Spinal cord (tissue), 10 donors: Measurements from ENCODE around the gene HEMGN. TPM values are rescaled to one million over a fixed set of nuclear protein-coding genes. Genes with fewer than 3 reads are reported as not detected.

Source experiments
- DNase-seq, 6 donors: peaks; one replicate each; pipeline versions ENCODE4 v3.0.0 to v3.0.0-alpha.2; 2013 to 2015; ENCODE audit warnings: low spot score in 6 of 6, low read depth in 4 of 6
- H3K27ac ChIP-seq: one replicate; pipeline ENCODE4 v1.5.1; 2013; ENCODE audit warnings: low read depth, low read length, control low read depth
- H3K27me3 ChIP-seq: one replicate; pipeline ENCODE4 v1.6.1; 2013; ENCODE audit warnings: low read length; ENCODE audit not compliant: control insufficient read depth, insufficient read depth
- H3K36me3 ChIP-seq: one replicate; pipeline ENCODE4 v1.6.1; 2013; ENCODE audit warnings: low read length; ENCODE audit not compliant: control insufficient read depth, insufficient read depth
- H3K4me1 ChIP-seq: one replicate; pipeline ENCODE4 v1.6.1; 2013; ENCODE audit warnings: low read length; ENCODE audit not compliant: control insufficient read depth, insufficient read depth
- H3K4me3 ChIP-seq: one replicate; pipeline ENCODE4 v1.5.1; 2013; ENCODE audit warnings: low read depth, low read length, control low read depth
- H3K9me3 ChIP-seq: one replicate; pipeline ENCODE4 v1.6.1; 2013; ENCODE audit warnings: low read length; ENCODE audit not compliant: control insufficient read depth, insufficient read depth
- WGBS: methylation state at CpG from one replicate; pipeline ENCODE4 v1.1.5; 2013; ENCODE audit warnings: missing lambda C conversion rate; ENCODE audit not compliant: insufficient coverage; 5-methylcytosine and 5-hydroxymethylcytosine counted together
- long read RNA-seq, 4 donors: transcript quantifications; one replicate each; lab custom pipeline, GENCODE V29; 2026
- polyA plus RNA-seq, 2 donors: library from polyadenylated mRNA; unstranded; fragments of 120-200 nt; gene quantifications; one replicate each; pipeline ENCODE4 v1.2.1, GENCODE V29; 2013; ENCODE audit not compliant: insufficient read length in 2 of 2
- total RNA-seq, 2 donors: library from RNA; depleted of rRNA in 1 of 2; stranded (reverse); fragments of 120-200 nt in 1 of 2; fragments of >200 nt in 1 of 2; gene quantifications; one replicate each; pipeline versions ENCODE4 v1.2.3 to v1.2.4, GENCODE V29; 2013 to 2014
- donor health status: healthy.

The HEMGN gene, protein sequence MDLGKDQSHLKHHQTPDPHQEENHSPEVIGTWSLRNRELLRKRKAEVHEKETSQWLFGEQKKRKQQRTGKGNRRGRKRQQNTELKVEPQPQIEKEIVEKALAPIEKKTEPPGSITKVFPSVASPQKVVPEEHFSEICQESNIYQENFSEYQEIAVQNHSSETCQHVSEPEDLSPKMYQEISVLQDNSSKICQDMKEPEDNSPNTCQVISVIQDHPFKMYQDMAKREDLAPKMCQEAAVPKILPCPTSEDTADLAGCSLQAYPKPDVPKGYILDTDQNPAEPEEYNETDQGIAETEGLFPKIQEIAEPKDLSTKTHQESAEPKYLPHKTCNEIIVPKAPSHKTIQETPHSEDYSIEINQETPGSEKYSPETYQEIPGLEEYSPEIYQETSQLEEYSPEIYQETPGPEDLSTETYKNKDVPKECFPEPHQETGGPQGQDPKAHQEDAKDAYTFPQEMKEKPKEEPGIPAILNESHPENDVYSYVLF
- total RNA-seq, result 10 to 100 TPM; 13.4 to 34.7 TPM
- 1 to 10 TPM; 1.6 to 2.2 TPM for polyA plus RNA-seq
- long read RNA-seq, donor 1, partial matches to known transcripts, result 0 of 1 reads
- long read RNA-seq, donor 1, other reads (novel, unspliced or antisense), result 0 of 1 reads
- long read RNA-seq, donor 2, partial matches to known transcripts, result 0 of 3 reads
- long read RNA-seq, donor 2, other reads (novel, unspliced or antisense), result 0 of 3 reads
- long read RNA-seq, donor 3, result 0 reads
- long read RNA-seq, donor 4, result 0 reads

GRCh38 chr9:97938081-97938644, at the start of gene HEMGN:
Gene HEMGN (minus strand): TSS chr9:97938172. CDS start chr9:97938136, 36 bp downstream.
- Histone ChIP-seq H3K9me3 (no peaks in the 10 kb centered on the region), H3K4me1 (peaks cover 10% of the 10 kb centered on the region), H3K4me3 (no peak within 1 kb of the TSS), H3K27me3 (peaks cover 19% of the 10 kb centered on the region), H3K36me3 (no peaks in the 10 kb centered on the region), H3K27ac (no peak within 1 kb of the TSS)
- 67% methylated on average over 1 of the region's 3 CpGs for WGBS
- DNase-seq, result no peak

GRCh38 chr9:97987487-97987886, 49.5 kb upstream of the HEMGN start:
- no peaks in the 10 kb centered on the region for H3K36me3 ChIP-seq
- no peak overlapping the region for H3K4me3 ChIP-seq
- peaks cover 19% of the 10 kb centered on the region for H3K4me1 ChIP-seq
- WGBS, result no CpG with 5 or more reads among the region's 5 CpGs
- no peaks in the 10 kb centered on the region for H3K9me3 ChIP-seq
- no peak for DNase-seq
- no peak overlapping the region for H3K27ac ChIP-seq
- no peaks in the 10 kb centered on the region for H3K27me3 ChIP-seq

GRCh38 chr9:97985058-97985861, 47.3 kb upstream of the HEMGN start:
- H3K36me3 ChIP-seq, result no peaks in the 10 kb centered on the region
- no peak overlapping the region for H3K27ac ChIP-seq
- DNase-seq, result peak in 2 of 6 donors; percentile 58 to 64
- H3K9me3 ChIP-seq, result no peaks in the 10 kb centered on the region
- H3K4me1 ChIP-seq, result peaks cover 26% of the 10 kb centered on the region
- H3K4me3 ChIP-seq, result peak overlapping the region; percentile 37
- no peaks in the 10 kb centered on the region for H3K27me3 ChIP-seq
- WGBS, result 9% methylated on average over 58 of the region's 59 CpGs

DNA sequence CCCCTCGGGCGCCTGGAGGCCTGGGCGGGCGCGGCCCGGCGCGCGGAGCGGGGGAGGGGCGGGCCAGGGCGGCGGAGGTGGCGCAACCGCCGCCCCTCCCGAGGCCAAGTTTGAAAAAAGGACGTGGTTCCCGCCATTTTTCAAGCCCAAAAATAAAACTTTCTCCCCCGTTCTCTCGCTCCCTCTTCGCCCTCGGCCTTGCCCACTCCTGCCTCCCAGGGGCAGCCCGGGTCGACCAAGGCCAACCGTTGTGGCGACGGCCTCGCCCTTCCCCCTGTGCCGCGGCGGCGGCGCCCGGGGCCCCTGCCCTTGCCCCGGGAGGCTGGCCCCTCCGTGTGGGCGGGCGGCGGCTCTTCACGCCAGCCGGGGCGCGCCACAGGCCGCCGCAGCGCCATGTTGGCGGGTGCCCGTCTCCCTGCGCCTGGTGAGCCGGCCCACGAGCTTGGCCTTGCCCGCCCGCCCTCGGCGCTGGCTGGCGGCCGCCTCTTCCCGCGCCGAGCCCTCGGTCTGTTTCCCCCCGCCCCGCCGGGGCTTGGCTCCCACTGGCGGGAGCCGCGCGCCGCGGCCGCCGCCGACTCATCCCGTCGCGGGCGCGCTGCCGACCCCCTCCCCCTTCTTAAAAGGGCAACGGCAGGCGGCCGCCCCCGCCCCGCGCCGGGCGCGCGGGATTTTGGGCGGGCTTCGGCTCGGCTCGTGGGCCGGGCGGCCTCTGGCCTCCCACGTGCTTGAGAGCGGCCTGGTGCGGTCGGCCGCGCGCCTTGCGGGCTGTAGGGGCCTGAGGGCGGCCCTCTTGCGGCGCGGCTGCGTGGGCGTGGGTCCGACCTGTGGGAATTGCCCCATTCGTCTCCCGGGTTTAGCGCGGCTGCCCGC, 46.5 kb upstream of the HEMGN start:
- peaks cover 30% of the 10 kb centered on the region for H3K4me1 ChIP-seq
- DNase-seq, result peak in 3 of 6 donors; percentile 62 to 93 (median 88)
- peak overlapping the region; percentile 57 for H3K4me3 ChIP-seq
- H3K27ac ChIP-seq, result peak overlapping the region; percentile 87
- H3K27me3 ChIP-seq, result no peaks in the 10 kb centered on the region
- under 1% methylated on average over 116 of the region's 116 CpGs for WGBS
- H3K36me3 ChIP-seq, result no peaks in the 10 kb centered on the region
- no peaks in the 10 kb centered on the region for H3K9me3 ChIP-seq

GRCh38 chr9:97983589-97984187, 45.7 kb upstream of the HEMGN start:
- WGBS, result under 1% methylated on average over 66 of the region's 70 CpGs
- Histone ChIP-seq H3K27ac (peak overlapping the region; percentile 92), H3K9me3 (no peaks in the 10 kb centered on the region), H3K4me3 (peak overlapping the region; percentile 75), H3K4me1 (peaks cover 30% of the 10 kb centered on the region), H3K36me3 (no peaks in the 10 kb centered on the region), H3K27me3 (no peaks in the 10 kb centered on the region)
- DNase-seq, result peak in 4 of 6 donors; percentile 58 to 89 (median 70)

GRCh38 chr9:97982683-97983588, 45.0 kb upstream of the HEMGN start, which contains the start of gene ANP32B:
Gene ANP32B (plus strand): TSS chr9:97983341. CDS start chr9:97983556, 215 bp downstream.
- Histone ChIP-seq H3K27me3 (no peaks in the 10 kb centered on the region), H3K27ac (peak within 1 kb of the TSS; percentile 92), H3K36me3 (no peaks in the 10 kb centered on the region), H3K4me1 (peaks cover 26% of the 10 kb centered on the region), H3K4me3 (peak within 1 kb of the TSS; percentile 75), H3K9me3 (no peaks in the 10 kb centered on the region)
- peak in 5 of 6 donors; percentile 82 to 97 (median 88) for DNase-seq
- under 1% methylated on average over 95 of the region's 105 CpGs for WGBS

GRCh38 chr9:97981846-97982682, 44.1 kb upstream of the HEMGN start:
- no peaks in the 10 kb centered on the region for H3K27me3 ChIP-seq
- no peaks in the 10 kb centered on the region for H3K9me3 ChIP-seq
- peaks cover 26% of the 10 kb centered on the region for H3K4me1 ChIP-seq
- 17% methylated on average over 9 of the region's 15 CpGs for WGBS
- no peak for DNase-seq
- H3K36me3 ChIP-seq, result no peaks in the 10 kb centered on the region
- peak overlapping the region; percentile 79 for H3K27ac ChIP-seq
- peak overlapping the region; percentile 75 for H3K4me3 ChIP-seq
